Ureter (tissue), 1 donor: ENCODE results near the gene STAT6. TPM values are rescaled to one million over a fixed set of nuclear protein-coding genes. Genes with fewer than 3 reads are reported as not detected.

Experiments used
- DNase-seq: peaks from one replicate; pipeline ENCODE4 v3.0.0-alpha.2; 2020; ENCODE audit warnings: low spot score
- total RNA-seq: library from RNA; stranded (reverse); gene quantifications from one replicate; pipeline ENCODE4 v1.2.4, GENCODE V29; 2023
- donor health status: DM: yes; HTN: yes; CAD: no.

Gene STAT6
- total RNA-seq, 1 donor from 2014 or later, result 280 TPM

- no peak for DNase-seq
Measured at GRCh38 chr12:57104292-57104910, 6.8 kb downstream of the STAT6 start.

DNA sequence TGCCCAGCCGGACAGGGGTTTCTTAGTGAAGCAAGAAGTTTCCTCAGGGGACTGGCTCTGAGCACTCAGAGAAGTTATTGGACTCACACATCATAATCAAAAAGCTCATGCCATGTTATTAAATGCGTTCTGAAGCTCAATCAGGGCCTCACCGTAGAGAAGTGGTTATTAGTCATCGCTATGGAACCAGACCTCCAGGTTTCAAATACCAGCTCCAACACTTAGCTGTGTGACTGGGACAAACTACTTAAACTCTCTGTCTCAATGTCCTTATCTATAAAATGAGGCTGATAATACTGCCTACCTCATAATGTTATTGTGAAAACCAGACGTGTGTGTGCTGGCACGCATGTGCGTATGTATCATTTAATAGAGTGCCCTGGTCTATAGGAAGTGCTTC lies 7.3 kb downstream of the STAT6 start:
- no peak for DNase-seq

DNA sequence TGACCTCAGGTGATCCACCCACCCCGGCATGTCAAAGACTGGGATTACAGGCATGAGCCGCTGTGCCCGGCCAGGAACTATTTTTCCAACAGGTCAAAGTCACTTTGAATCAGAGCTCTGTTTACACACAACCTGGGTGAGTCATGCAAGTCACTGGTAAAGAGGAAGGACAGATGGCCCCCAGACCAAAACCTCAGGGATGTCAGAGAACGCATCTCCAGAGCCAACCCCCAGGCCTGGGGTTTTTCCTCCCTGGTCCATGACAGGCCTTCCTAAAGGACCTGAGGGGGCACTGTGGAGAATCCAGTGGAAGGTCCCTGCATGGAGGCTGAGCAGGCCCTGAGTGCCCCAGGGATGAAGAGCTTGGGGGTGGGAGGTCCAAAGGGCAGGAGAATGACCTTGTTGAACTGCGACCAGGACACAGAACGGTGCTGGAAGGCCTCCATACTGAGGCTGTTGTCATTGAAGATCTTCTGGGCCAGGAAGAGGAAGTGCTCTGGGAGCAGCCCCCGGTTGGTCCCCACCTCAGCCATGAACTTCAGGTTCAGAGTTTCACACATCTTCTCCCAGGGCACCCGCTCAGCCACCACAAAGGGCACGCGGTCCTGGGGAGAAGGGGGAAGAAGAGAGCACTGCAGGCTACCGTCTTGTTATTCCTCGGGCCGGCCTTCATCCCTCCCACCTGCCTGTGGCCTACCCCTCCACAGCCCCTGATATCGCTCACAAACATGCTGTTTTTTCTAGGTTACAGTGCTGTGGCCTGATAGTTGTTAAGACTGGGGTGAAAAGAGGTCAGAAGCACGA lies 9.1 kb downstream of the STAT6 start:
- no peak for DNase-seq

GRCh38 chr12:57099766-57100165 lies 11.4 kb downstream of the STAT6 start:
- no peak for DNase-seq

GRCh38 chr12:57099047-57099714 lies 12.0 kb downstream of the STAT6 start:
- no peak for DNase-seq

GRCh38 chr12:57098546-57098945 lies 12.6 kb downstream of the STAT6 start:
- no peak for DNase-seq

DNA sequence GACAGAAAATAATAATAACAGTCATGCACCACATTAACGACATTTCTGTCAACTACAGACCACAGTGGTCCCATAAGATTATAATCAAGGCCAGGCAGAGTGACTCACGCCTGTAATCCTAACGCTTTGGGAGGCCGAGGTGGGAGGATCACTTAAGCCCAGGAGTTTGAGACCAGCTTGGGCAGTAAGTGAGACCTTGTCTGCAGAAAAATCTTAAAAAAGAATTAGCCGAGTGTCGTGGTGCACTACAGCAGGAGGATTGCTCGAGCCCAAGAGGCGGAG lies 13.7 kb downstream of the STAT6 start:
- no peak for DNase-seq

DNA sequence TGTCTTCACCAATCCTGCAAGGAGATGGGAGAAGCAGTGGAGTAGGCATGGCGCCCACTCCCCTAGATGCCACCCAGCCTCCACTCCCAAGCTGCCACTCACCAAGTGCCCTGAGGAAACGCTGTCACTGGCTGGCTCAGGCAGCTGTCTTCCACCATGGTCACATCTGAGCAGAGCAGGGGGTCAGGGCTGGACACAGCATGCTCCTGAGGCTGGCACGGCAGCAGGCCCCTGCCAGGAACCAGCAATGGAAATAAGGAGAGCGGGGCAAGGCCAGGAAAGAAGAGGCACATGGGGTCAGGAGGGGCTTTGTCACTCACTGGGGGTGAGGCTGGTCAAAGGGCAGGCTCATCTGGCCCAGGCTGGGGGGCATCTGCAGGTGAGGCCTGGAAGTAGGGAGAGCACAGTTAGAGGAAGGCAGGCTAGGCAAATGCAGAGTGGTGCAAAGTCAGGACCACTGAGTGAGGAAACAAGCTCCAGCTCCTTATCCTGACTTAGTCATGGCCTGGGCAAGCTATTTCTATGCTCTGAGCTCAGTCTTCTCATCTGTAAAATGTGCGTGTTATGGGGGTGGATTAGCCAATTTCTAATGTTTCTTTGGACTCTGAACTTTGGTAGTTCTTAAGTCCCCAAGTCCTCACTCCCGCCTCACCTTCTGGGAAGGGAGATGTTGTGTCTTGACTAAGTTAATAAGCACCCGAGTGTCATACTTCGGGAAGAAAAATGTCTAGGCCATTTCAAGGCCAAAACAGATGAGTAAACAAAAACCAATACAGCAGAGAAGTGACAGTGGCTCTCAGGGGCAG lies 14.2 kb downstream of the STAT6 start:
- DNase-seq, result no peak

DNA sequence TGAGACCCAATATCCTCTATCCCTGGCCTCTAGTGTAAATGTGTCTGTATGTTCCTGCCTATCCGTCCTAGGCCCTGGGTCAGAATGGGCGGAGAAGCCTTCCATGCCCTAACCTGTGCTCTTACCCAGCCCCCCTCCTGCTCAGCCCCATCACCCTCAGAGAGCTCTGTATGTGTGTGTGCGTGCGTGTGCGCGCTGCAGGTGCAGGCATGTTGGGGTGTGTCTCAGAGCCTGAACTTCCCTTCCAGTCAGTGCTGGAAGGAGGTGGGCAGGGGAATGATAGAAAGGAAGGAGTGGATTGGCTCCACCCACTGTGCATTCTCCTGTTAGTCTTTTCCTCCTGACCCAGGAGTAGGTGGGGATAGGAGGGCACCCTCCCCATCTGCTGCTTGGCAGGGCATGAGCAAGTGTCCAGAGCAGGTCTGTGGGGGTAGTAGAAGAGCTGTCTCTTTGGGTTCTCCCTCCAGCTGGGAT lies 15.0 kb downstream of the STAT6 start:
- DNase-seq, result peak; percentile 83

DNA sequence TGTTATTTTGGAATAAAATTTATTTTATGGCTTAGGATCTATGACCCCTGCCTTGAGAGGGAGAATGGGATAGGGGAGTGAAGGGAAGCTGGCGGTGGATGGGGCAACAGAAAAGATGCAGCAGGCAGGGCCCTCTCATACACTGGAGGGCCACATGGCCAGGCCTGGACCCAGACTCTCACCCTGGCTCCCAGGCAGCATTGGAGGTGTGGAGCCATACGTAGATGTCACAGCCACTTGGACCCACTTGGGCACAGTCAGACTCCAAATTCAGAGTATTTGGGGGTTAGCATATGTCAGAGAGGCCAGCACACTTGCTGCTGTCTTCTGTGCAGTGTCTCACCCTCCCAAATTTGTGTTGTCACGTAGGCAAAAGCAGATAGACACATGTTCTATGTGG lies 15.7 kb downstream of the STAT6 start:
- no peak for DNase-seq

GRCh38 chr12:57094208-57095160 lies 16.7 kb downstream of the STAT6 start:
- no peak for DNase-seq

- DNase-seq, result peak; percentile 84
Measured at GRCh38 chr12:57093415-57094207, 17.6 kb downstream of the STAT6 start.

DNA sequence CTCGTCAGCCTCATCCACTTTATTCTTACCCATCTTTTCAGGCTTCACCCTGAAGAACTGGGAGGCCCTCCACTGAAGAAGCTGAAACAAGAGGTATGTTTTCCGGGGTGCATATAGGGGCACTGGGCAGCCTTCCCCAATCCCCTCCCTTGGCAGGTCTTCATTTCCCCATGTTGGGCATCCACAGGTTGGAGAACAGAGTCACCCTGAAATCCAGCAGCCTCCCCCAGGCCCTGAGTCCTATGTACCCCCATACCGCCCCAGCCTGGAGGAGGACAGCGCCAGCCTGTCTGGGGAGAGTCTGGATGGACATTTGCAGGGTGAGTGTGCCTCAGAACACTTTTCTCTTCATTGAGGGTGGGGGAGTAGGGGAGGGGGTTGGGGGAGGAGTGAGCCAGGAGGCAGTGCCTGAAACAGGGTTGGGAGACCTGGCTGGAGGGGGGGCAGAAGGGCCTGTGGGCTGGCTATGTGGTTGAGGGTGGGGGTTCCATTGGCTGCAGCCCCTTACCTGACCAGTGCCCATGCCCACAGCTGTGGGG lies 18.2 kb downstream of the STAT6 start:
- no peak for DNase-seq

DNA sequence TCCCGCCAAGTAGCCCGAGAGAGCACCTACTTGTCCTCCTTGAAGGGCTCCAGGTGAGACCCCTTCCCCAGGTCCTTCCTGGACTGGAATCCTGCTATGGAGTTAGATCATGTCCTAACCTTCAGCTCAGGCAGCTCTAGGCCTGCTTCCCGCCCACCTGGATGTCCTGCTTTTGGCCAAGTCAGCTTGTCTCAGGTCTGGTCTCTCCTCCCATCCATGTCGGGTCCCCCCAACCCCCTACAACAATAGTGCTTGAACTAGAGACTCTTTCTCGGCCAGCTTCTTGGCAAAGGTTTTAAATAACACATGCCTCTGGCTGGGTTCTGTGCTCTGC lies 18.7 kb downstream of the STAT6 start:
- no peak for DNase-seq

GRCh38 chr12:57091638-57092528 lies 19.3 kb downstream of the STAT6 start:
- DNase-seq, result no peak

DNA sequence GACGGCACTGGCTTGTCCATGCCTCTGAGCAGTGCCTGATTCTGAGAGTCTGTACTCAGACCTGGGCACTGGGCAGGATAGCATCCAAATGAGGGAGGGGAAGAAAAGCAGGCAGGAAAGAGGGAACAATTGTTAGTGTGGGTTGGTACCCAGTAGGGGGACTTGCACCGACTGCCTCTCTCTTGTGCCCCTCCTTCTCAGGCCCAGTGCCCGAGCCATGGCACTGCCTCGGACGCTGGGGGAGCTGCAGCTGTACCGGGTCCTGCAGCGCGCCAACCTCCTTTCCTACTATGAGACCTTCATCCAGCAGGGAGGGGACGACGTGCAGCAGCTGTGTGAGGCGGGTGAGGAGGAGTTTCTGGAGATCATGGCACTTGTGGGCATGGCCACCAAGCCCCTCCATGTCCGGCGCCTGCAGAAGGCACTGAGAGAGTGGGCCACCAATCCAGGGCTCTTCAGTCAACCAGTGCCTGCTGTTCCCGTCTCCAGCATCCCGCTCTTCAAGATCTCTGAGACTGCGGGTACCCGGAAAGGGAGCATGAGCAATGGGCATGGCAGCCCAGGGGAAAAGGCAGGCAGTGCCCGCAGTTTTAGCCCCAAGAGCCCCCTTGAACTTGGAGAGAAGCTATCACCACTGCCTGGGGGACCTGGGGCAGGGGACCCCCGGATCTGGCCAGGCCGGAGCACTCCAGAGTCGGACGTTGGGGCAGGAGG lies 20.1 kb downstream of the STAT6 start:
- peak; percentile 52 for DNase-seq

DNA sequence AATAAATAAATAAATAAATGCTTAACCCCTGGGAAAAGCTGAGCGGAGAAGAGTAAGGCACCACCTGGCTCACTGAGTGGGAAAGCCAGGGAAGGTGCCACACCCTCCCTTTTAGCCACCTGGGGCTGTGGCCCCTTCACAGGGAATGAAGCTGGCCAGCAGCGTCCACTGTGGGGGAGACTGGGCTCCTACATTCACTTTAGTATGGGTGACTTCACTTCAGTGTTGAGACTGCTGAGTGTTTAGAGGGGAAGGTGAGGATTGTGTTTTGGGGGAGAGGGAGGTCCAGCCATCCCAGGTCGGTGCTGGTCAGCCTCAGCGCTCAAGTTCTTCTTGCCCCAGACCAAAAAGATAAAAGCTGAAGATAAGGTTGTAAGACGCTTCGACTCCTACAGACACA lies 20.7 kb downstream of the STAT6 start:
- DNase-seq, result no peak
